ENCODE results near the gene MACROD1.
A peak's percentile ranks its signal among the peaks of the same experiment; 100 is the strongest.

MACROD1 gene

DNA sequence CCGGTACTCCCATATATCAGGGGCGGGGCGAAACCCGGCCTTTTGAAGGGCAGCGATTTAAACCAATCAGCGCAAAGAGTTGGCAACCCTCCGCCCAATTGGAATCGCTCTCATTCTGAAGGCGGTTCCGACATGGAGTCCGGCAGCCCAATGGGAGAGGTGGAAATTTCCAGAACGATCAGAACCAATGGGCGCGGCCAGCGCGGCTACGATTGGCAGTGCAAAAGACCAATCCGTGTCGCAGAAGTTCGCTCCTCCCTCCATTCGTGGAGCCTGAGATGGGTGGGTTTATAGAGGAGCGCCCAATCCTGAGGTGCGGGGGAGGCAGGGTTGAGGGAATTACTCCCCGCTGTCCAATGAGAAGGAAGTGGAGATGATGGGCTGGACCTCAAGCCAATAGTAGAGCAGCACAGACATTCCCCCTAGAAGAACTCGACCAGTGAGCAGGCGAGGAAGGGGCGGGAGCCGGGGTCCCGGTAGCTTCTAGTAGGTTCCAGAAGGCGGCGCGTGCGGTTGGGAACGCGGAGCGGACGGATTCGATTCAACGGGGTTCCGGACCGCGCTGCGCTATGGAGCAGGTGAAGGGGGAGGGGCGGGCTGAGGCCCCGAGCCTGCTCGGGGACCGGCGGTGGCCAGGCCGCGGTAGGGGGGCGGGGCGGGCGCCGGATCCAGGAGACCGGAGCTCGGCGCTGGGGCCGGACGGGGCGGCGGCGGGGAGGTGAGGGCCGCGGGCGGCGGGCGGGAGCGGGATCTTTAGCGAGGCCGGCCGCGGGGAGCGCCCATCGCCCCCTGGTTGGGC lies 20.0 kb upstream of the MACROD1 start, which contains the start of gene STIP1:
Gene STIP1, plus strand, starts transcription at position 479 of the 799 bp plus-strand sequence. Its CDS starts 91 bp downstream, at position 570.
- H3K4me3 ChIP-seq (ENCODE audit: control insufficient read depth, low read depth, low read length): peak within 1 kb of the TSS; percentile 71
- DNase-seq (ENCODE audit: low read depth): peak; percentile 100
- peak; percentile 41 for TF ChIP-seq CTCF (conservative IDR thresholded peaks at IDR 0.05; ENCODE audit: control insufficient read depth, insufficient read depth, low read depth, low read length)

DNA sequence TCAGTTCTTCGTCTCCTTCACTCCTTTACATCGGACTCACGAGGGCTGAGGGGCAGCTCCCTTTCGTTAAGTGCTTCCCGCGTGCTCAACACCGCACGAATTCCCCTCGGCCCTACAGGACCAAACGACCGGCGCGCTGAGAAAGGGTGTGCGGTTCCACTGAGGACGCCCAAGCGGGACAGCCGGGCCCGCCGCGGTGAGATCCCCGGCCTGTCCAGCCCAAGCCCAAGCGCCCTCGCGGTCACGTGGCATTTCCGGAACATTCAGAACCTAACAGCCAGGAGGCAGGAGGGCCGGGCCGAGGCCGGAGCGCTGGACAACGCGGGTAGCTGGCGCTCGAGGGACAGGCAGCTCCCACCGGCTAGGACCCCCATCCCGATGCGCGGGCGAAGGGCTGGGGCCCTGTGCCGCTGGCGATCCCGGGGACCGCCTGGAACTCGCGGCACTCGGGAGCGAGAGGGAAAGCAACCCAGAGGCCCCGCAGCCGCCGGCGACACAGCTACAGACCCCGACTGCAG lies 19.3 kb upstream of the MACROD1 start:
- peak; percentile 36 for TF ChIP-seq CTCF (conservative IDR thresholded peaks at IDR 0.05; ENCODE audit: control insufficient read depth, insufficient read depth, low read depth, low read length)
- DNase-seq (ENCODE audit: low read depth): peak; percentile 84
- peak overlapping the region; percentile 71 for H3K4me3 ChIP-seq (ENCODE audit: control insufficient read depth, low read depth, low read length)

DNA sequence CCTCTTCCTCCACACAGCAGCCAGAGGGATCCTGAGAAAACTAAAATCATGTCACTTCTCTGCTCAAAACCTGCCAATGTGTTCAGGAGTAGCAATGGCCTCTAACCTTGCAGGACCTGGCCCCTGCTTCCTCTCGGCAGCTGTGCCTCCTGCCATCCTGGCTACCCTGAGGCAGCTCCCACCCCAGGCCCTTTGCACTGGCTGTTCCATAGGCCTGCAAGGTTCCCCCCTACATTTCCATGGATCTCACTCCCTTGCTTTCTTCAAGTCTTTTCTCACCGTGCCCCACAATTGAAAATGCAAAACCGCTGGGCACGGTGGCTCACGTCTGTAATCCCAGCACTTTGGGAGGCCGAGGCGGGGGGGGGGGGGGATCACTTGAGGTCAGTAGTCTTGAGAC lies 18.0 kb upstream of the MACROD1 start:
- no peak overlapping the region for H3K4me3 ChIP-seq (ENCODE audit: control insufficient read depth, low read depth, low read length)
- TF ChIP-seq CTCF (conservative IDR thresholded peaks at IDR 0.05; ENCODE audit: control insufficient read depth, insufficient read depth, low read depth, low read length): no peak
- DNase-seq (ENCODE audit: low read depth): no peak

DNA sequence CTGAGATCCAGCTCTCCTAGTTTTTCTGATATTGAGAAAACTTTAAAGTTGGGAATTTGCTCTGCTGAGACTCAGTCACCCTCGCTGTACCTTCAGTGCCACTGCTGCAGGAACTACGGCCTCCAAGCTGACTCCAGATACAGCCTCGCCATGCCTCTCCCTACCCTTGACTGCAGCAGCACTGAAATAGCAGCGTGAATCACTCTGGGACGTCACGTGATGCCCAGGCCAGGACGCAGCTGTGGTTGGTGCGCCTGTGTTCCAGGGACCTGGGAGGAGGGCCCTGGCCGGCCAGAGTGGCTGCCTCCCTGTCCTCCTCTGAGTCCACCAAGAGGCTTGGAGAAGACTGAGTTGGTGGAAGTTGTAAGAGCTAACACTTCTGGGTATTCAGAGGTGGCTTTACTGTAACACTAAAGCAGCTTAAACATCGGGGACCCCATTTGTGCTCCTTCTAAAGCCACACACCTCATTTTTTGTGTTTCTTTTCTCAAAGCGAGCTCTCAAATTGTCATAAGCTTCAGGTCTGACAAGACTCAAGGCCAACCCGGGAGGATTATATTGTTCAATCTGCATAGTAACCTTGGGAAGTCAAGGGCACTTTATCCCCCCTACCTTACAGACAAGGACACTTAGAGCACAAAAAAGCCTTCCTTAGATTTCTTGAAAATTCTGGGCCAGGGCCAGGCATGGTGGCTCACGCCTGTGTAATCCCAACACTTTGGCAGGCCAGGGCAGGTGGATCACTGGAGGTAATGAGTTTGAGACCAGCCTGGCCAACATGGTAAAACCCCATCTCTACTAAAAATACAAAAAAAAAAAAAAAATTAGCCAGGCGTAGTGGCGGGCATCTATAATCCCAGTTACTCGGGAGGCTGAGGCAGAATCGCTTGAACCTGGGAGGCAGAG lies 15.8 kb upstream of the MACROD1 start:
- no peak for TF ChIP-seq CTCF (conservative IDR thresholded peaks at IDR 0.05; ENCODE audit: control insufficient read depth, insufficient read depth, low read depth, low read length)
- no peak overlapping the region for H3K4me3 ChIP-seq (ENCODE audit: control insufficient read depth, low read depth, low read length)
- peak; percentile 92 for DNase-seq (ENCODE audit: low read depth)

DNA sequence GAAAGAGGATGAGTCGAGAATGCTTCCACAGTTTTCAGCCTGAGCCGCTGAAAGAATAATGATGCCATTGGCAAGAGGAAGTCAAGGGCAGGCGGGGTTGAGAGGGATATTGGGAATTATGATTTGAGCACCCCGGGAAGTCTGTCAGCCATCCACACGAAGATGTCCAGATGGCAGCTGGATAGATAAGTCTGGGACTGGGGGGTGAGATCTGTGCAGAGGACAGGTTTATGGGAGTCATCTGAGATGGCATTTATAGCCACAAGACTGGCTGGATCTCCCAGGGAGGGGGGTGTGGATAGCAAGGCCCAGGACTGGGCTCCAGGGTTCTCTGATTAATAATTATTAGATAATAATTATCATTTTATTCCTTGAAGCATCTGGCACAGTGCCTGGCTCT lies 15.0 kb upstream of the MACROD1 start:
- H3K4me3 ChIP-seq (ENCODE audit: control insufficient read depth, low read depth, low read length): no peak overlapping the region
- no peak for DNase-seq (ENCODE audit: low read depth)
- no peak for TF ChIP-seq CTCF (conservative IDR thresholded peaks at IDR 0.05; ENCODE audit: control insufficient read depth, insufficient read depth, low read depth, low read length)

DNA sequence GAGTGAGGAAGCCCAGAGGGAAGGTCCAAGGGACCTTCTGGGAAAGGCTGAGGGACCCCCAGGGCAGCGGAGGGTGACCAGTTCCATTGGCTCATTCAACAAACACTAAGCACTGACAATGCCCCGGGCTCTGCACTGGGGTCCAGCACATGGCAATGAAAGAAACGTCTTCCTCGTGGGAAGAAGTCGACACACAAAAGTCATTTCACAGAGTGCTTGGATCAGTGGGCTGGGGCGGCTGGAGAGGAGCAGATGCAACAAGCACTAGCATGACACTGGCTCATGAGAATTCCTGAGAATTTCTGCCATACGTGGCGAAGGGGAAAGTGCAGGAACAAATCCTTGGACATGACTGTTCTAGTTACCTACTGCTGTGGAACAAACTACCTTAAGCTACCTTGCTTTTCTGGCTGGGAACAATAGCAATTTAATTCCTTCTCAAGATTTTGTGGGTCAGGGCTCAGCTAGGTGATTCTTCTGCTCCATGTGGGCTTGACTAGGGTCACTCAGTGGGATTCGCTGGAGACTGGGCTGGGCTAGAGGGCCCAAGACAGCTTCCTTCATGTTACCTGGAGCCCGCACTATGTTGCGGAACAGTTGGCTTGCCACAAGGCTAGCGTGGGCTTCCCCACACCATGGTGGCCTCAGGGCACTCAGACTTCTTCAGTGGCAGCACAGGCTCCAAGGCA lies 13.2 kb upstream of the MACROD1 start:
- H3K4me3 ChIP-seq (ENCODE audit: control insufficient read depth, low read depth, low read length): no peak overlapping the region
- no peak for DNase-seq (ENCODE audit: low read depth)
- TF ChIP-seq CTCF (conservative IDR thresholded peaks at IDR 0.05; ENCODE audit: control insufficient read depth, insufficient read depth, low read depth, low read length): no peak

All from fibroblast of mammary gland (primary cell).